GM12878 (cell line): ENCODE data around the gene GDPD2. TPM values are rescaled to one million over a fixed set of nuclear protein-coding genes. Genes with fewer than 3 reads are reported as not detected.

ENCODE experiments used
- CEBPB ChIP-seq, 2 experiments: fragments of 150-350 bp in 1 of 2; IDR thresholded peaks; 2 replicates each; pipeline ENCODE4 v1.6.1; 2012 to 2014; ENCODE audit warnings: low read depth in 2 of 2, low read length in 2 of 2, borderline replicate concordance in 1 of 2, inconsistent platforms in 1 of 2
- EED ChIP-seq: sonication (generic); IDR thresholded peaks from 2 replicates; pipeline ENCODE4 v1.6.1; 2016; ENCODE audit warnings: antibody characterized with exemption, low read depth
- ESRRA ChIP-seq: IDR thresholded peaks from 2 replicates; pipeline ENCODE4 v1.6.1; 2012; ENCODE audit warnings: mild to moderate bottlenecking, low read length, improper control_type of control experiment
- GABPA ChIP-seq: IDR thresholded peaks from 2 replicates; pipeline ENCODE4 v1.6.1; 2014; ENCODE audit warnings: antibody characterized with exemption, low read depth, mild to moderate bottlenecking, inconsistent platforms
- MEF2B ChIP-seq: fragments of 450-650 bp; IDR thresholded peaks from 2 replicates; pipeline ENCODE4 v1.6.1; 2018; ENCODE audit warnings: mild to moderate bottlenecking, moderate library complexity; ENCODE audit not compliant: partially characterized antibody, poor library complexity, severe bottlenecking
- MLLT1 ChIP-seq: fragments of 450-650 bp; IDR thresholded peaks from 2 replicates; pipeline ENCODE4 v1.6.1; 2016; ENCODE audit warnings: mild to moderate bottlenecking
- MYC ChIP-seq: IDR thresholded peaks from 2 replicates; pipeline ENCODE4 v1.6.1; 2011; ENCODE audit warnings: mild to moderate bottlenecking, low read length, moderate library complexity, inconsistent platforms; ENCODE audit not compliant: insufficient read depth, insufficient replicate concordance, insufficient read length, severe bottlenecking
- SIX5 ChIP-seq: IDR thresholded peaks from 2 replicates; pipeline ENCODE4 v1.6.1; 2011; ENCODE audit warnings: mild to moderate bottlenecking, low read depth, low read length, moderate library complexity; ENCODE audit not compliant: severe bottlenecking
- TBL1XR1 ChIP-seq: IDR thresholded peaks from 2 replicates; pipeline ENCODE4 v1.6.1; 2012; ENCODE audit warnings: low read depth, low read length, improper control_type of control experiment
- TCF12 ChIP-seq: IDR thresholded peaks from 2 replicates; pipeline ENCODE4 v1.6.1; 2011; ENCODE audit warnings: low read depth, mild to moderate bottlenecking, low read length
- TCF7 ChIP-seq: IDR thresholded peaks from 2 replicates; pipeline ENCODE4 v1.6.1; 2014; ENCODE audit warnings: antibody characterized with exemption, borderline replicate concordance
- YY1 ChIP-seq: IDR thresholded peaks from 2 replicates; pipeline ENCODE4 v1.6.1; 2011; ENCODE audit warnings: low read depth, mild to moderate bottlenecking, low read length
- ZBTB11 ChIP-seq: fragments of 450-650 bp; formaldehyde crosslinking; IDR thresholded peaks from 2 replicates; pipeline ENCODE4 v1.5.0; 2022; ENCODE audit warnings: mild to moderate bottlenecking, missing genetic modification characterization
- ZNF384 ChIP-seq: IDR thresholded peaks from 2 replicates; pipeline ENCODE4 v1.6.1; 2012; ENCODE audit warnings: low read depth, mild to moderate bottlenecking, low read length, improper control_type of control experiment, borderline replicate concordance
- polyA plus RNA-seq, 11 experiments: library from polyadenylated mRNA; depleted of rRNA in 4 of 11; unstranded in 6 of 11; stranded (reverse) in 5 of 11; fragments of >200 nt; fragmentation: Nextera tagmentation in 4 of 11; fragmentation: Illumina TruSeq in 1 of 11; extraction: Ambion mirVana in 4 of 11; extraction: Trizol in 1 of 11; gene quantifications; 1 replicate in 1 of 11; 2 replicates in 10 of 11; pipeline versions ENCODE4 v1.2.1 to v1.2.3, GENCODE V29; 2011 to 2016; ENCODE audit warnings: inconsistent platforms in 2 of 11, missing spikeins in 2 of 11, low read depth in 1 of 11
- total RNA-seq, 4 experiments: library from RNA; depleted of rRNA in 3 of 4; stranded (reverse); fragments of >200 nt in 3 of 4; fragmentation: Illumina TruSeq in 1 of 4; extraction: Trizol in 1 of 4; gene quantifications; 2 replicates each; pipeline versions ENCODE4 v1.2.1 to v1.2.3, GENCODE V29; 2013 to 2021
- TF ChIP-seq, protein P1 (sequence below), 3 experiments: IDR thresholded peaks in 2 of 3; conservative IDR thresholded peaks in 1 of 3; 2 replicates each; pipeline ENCODE4 v1.5.1; 2011; ENCODE audit warnings: low read depth in 3 of 3, low read length in 3 of 3, mild to moderate bottlenecking in 3 of 3, control low read depth in 2 of 3, moderate library complexity in 2 of 3, inconsistent platforms in 1 of 3, mixed read lengths in 1 of 3; ENCODE audit not compliant: control insufficient read depth in 2 of 3, insufficient read depth in 1 of 3; ENCODE audit errors: extremely low read depth in 1 of 3
- TF ChIP-seq, protein P2 (sequence below): IDR thresholded peaks from 2 replicates; pipeline ENCODE4 v1.6.1; 2012; ENCODE audit warnings: low read length, inconsistent platforms
- TF ChIP-seq, protein P3 (sequence below): fragments of 450-650 bp; IDR thresholded peaks from 2 replicates; pipeline ENCODE4 v1.6.1; 2017; ENCODE audit warnings: antibody characterized with exemption, mild to moderate bottlenecking, moderate library complexity

The GDPD2 gene
- total and polyA plus RNA-seq, 10 of the 15 experiments (the other 5 are each of a cell fraction or from before 2014, with no cell fraction given) = 0.04 to 0.11 (median 0.09) TPM; not detected in 7

GRCh38 chrX:70439016-70439415, 15.9 kb downstream of the GDPD2 start (continued):
- TF ChIP-seq, protein P1, sequence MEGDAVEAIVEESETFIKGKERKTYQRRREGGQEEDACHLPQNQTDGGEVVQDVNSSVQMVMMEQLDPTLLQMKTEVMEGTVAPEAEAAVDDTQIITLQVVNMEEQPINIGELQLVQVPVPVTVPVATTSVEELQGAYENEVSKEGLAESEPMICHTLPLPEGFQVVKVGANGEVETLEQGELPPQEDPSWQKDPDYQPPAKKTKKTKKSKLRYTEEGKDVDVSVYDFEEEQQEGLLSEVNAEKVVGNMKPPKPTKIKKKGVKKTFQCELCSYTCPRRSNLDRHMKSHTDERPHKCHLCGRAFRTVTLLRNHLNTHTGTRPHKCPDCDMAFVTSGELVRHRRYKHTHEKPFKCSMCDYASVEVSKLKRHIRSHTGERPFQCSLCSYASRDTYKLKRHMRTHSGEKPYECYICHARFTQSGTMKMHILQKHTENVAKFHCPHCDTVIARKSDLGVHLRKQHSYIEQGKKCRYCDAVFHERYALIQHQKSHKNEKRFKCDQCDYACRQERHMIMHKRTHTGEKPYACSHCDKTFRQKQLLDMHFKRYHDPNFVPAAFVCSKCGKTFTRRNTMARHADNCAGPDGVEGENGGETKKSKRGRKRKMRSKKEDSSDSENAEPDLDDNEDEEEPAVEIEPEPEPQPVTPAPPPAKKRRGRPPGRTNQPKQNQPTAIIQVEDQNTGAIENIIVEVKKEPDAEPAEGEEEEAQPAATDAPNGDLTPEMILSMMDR (IDR thresholded peaks at IDR 0.05 in 2 of 3, conservative IDR thresholded peaks at IDR 0.05 in 1 of 3; ENCODE audit: control insufficient read depth in 2 of 3, extremely low read depth in 1 of 3, insufficient read depth in 1 of 3, low read depth in 3 of 3, low read length in 3 of 3) = no peak
- TF ChIP-seq ESRRA (no peak), CEBPB (IDR thresholded peaks at IDR 0.05; ENCODE audit: borderline replicate concordance in 1 of 2, low read depth in 2 of 2, low read length in 2 of 2) (no peak), SIX5 (no peak), MYC (no peak), TCF12 (0 out of 2 replicates have a peak, but pooled peaks have one; percentile 14), YY1 (no peak), TBL1XR1 (no peak), ZBTB11 (CRISPR knock-in tag) (no peak), GABPA (no peak), MEF2B (no peak), ZNF384 (peak; percentile 94), MLLT1 (0 out of 2 replicates have a peak, but pooled peaks have one; percentile 57), EED (no peak), TCF7 (no peak)
- TF ChIP-seq, protein P2, sequence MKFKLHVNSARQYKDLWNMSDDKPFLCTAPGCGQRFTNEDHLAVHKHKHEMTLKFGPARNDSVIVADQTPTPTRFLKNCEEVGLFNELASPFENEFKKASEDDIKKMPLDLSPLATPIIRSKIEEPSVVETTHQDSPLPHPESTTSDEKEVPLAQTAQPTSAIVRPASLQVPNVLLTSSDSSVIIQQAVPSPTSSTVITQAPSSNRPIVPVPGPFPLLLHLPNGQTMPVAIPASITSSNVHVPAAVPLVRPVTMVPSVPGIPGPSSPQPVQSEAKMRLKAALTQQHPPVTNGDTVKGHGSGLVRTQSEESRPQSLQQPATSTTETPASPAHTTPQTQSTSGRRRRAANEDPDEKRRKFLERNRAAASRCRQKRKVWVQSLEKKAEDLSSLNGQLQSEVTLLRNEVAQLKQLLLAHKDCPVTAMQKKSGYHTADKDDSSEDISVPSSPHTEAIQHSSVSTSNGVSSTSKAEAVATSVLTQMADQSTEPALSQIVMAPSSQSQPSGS = no peak
- TF ChIP-seq, protein P3, sequence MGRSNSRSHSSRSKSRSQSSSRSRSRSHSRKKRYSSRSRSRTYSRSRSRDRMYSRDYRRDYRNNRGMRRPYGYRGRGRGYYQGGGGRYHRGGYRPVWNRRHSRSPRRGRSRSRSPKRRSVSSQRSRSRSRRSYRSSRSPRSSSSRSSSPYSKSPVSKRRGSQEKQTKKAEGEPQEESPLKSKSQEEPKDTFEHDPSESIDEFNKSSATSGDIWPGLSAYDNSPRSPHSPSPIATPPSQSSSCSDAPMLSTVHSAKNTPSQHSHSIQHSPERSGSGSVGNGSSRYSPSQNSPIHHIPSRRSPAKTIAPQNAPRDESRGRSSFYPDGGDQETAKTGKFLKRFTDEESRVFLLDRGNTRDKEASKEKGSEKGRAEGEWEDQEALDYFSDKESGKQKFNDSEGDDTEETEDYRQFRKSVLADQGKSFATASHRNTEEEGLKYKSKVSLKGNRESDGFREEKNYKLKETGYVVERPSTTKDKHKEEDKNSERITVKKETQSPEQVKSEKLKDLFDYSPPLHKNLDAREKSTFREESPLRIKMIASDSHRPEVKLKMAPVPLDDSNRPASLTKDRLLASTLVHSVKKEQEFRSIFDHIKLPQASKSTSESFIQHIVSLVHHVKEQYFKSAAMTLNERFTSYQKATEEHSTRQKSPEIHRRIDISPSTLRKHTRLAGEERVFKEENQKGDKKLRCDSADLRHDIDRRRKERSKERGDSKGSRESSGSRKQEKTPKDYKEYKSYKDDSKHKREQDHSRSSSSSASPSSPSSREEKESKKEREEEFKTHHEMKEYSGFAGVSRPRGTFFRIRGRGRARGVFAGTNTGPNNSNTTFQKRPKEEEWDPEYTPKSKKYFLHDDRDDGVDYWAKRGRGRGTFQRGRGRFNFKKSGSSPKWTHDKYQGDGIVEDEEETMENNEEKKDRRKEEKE = no peak
